ENCODE measurements around the gene FTCD. TPM values are rescaled to one million over a fixed set of nuclear protein-coding genes. Genes with fewer than 3 reads are reported as not detected.
A peak's percentile ranks its signal among the peaks of the same experiment; 100 is the strongest.
"Not testable (repeated sequence)": the region's sequence is repeated elsewhere in the genome, so short reads cannot be mapped to it uniquely, and the experiment has no call there.

Gene FTCD
- total and polyA plus RNA-seq, 12 donors, result 0.14 to 4.4 (median 1.1) TPM

- H3K27me3 ChIP-seq, result no peaks in the 10 kb centered on the region
- H3K36me3 ChIP-seq, result no peaks in the 10 kb centered on the region
- TF ChIP-seq CTCF (IDR thresholded peaks at IDR 0.05), result no peak
- H3K4me1 ChIP-seq, result peaks cover 0 to 8% (median 0%) of the 10 kb centered on the region in 9 donors
- peaks cover 0 to 29% (median 13%) of the 10 kb centered on the region in 11 donors for H3K9me3 ChIP-seq
- intact Hi-C loops (cut with DNase I), result no loop called here
- H3K27ac ChIP-seq, result no peak overlapping the region
- 84 to 91% methylated on average over 4 of the region's 4 CpGs for WGBS, 2 donors
- H3K4me3 ChIP-seq, result no peak overlapping the region
- ATAC-seq (no peak), DNase-seq (no peak)
Observed at GRCh38 chr21:46178961-46179360, 23.6 kb upstream of the FTCD start.

DNA sequence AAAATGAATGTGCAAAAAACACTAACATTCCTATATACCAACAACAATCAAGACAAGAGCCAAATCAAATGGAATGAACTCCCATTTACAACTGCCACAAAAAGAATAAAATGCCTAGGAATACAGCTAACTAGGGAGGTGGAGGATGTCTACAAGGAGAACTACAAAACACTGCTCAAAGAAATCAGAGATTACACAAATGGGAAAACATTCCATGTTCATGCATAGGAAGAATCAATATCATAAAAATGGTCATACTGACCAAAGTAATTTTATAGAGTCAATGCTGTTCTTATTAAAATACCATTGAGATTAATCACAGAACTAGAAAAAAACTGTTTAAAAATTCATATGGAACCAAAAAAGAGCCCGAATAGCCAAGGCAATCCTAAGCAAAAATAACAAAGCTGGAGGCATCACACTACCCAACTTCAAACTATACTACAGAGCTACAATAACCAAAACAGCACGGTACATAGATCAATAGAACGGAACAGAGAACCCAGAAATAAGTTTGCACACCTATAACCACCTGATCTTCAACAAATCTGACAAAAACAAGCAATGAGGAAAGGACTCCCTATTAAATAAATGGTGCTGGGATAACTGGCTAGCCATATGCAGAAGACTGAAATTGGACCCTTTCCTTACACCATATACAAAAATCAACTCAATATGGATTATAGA, 21.2 kb upstream of the FTCD start:
- H3K27me3 ChIP-seq; H3K27ac ChIP-seq; intact Hi-C loops (cut with DNase I): not testable (repeated sequence)

GRCh38 chr21:46173573-46173972, 18.2 kb upstream of the FTCD start:
- Histone ChIP-seq H3K4me1 (no peaks in the 10 kb centered on the region), H3K27ac (no peak overlapping the region), H3K9me3 (peaks cover 0 to 32% (median 13%) of the 10 kb centered on the region in 11 donors), H3K4me3 (no peak overlapping the region), H3K27me3 (no peaks in the 10 kb centered on the region), H3K36me3 (no peaks in the 10 kb centered on the region)
- 95 to 100% methylated on average over 1 of the region's 1 CpG for WGBS, 2 donors
- no peak for TF ChIP-seq CTCF (IDR thresholded peaks at IDR 0.05)
- intact Hi-C loops (cut with DNase I), result no loop called here
- no peak for DNase-seq
- ATAC-seq, result peak in 1 of 8 donors; percentile 44

More for the DNA sequence above, 21.2 kb upstream of the FTCD start:
- DNase-seq, H3K4me1 ChIP-seq, H3K36me3 ChIP-seq, ATAC-seq, H3K4me3 ChIP-seq: not testable (repeated sequence)
- WGBS, 2 donors, result 95 to 97% methylated on average over 3 of the region's 3 CpGs
- peaks cover 0 to 32% (median 13%) of the 10 kb centered on the region in 11 donors for H3K9me3 ChIP-seq

DNA sequence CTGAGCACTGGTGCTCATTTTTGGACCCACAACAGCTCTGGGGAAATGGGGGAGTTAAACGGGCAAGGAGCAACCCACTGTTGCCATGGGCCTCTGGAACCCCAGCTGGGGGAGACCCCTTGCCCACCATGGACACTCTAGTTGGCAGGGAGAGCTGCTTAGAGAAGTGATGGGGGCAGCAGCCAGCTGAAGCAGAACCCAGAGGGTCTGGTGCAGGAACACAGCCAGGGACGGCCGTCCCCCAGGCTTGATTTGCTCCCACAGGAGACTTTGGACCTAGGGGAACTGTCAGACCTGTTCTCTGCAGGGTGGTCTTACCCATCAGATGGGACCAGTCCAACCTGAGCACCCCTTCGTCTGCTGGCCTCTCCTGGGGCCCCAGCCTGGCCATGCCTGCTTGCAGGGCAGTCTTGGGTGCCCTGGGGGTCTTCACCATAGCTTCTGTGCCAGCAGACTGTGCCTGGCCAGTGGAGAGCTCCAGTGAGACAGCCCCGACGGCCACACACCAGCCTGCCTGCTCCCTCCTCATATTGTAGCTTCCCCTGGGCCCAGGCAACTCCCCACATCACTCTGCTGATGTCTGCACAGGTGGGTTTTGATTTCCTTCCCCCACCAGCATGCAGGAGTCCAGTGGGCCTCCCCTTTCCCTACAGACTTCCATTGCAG, 17.6 kb upstream of the FTCD start:
- no peak for DNase-seq
- H3K27ac ChIP-seq, result no peak overlapping the region
- no peaks in the 10 kb centered on the region for H3K36me3 ChIP-seq
- H3K4me1 ChIP-seq, result no peaks in the 10 kb centered on the region
- H3K9me3 ChIP-seq, result peaks cover 0 to 32% (median 13%) of the 10 kb centered on the region in 11 donors
- no peak overlapping the region for H3K4me3 ChIP-seq
- WGBS, 2 donors, result 93% methylated on average over 6 of the region's 6 CpGs
- no peaks in the 10 kb centered on the region for H3K27me3 ChIP-seq
- ATAC-seq, result peak in 1 of 8 donors; percentile 22
- intact Hi-C loops (cut with DNase I), result no loop called here
- no peak for TF ChIP-seq CTCF (IDR thresholded peaks at IDR 0.05)
